Measurements from ENCODE around the gene GPATCH1. TPM values are rescaled to one million over a fixed set of nuclear protein-coding genes. Genes with fewer than 3 reads are reported as not detected.

The GPATCH1 gene, protein sequence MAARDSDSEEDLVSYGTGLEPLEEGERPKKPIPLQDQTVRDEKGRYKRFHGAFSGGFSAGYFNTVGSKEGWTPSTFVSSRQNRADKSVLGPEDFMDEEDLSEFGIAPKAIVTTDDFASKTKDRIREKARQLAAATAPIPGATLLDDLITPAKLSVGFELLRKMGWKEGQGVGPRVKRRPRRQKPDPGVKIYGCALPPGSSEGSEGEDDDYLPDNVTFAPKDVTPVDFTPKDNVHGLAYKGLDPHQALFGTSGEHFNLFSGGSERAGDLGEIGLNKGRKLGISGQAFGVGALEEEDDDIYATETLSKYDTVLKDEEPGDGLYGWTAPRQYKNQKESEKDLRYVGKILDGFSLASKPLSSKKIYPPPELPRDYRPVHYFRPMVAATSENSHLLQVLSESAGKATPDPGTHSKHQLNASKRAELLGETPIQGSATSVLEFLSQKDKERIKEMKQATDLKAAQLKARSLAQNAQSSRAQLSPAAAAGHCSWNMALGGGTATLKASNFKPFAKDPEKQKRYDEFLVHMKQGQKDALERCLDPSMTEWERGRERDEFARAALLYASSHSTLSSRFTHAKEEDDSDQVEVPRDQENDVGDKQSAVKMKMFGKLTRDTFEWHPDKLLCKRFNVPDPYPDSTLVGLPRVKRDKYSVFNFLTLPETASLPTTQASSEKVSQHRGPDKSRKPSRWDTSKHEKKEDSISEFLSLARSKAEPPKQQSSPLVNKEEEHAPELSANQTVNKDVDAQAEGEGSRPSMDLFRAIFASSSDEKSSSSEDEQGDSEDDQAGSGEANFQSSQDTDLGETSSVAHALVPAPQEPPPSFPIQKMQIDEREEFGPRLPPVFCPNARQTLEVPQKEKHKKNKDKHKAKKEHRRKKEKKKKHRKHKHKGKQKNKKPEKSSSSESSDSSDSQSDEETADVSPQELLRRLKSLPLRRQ
- total RNA-seq (2014; rRNA removed; shearing (Covaris generic)) = 5.3 and 8.0 TPM in 2 replicates

GRCh38 chr19:33080761-33081681 lies at the start of gene GPATCH1:
Gene GPATCH1, plus strand, starts transcription at chr19:33081181. Its CDS starts 13 bp downstream, at chr19:33081194.

GRCh38 chr19:33064792-33065550 lies 16.0 kb upstream of the GPATCH1 start, which contains the start of gene RHPN2:
Gene RHPN2, minus strand, starts transcription at chr19:33064888. Its CDS starts 36 bp downstream, at chr19:33064852.

GRCh38 chr19:33132021-33132420 lies 51.0 kb downstream of the GPATCH1 start, which contains the start of gene WDR88:
Gene WDR88, plus strand, starts transcription at chr19:33132114. Its CDS starts 56 bp downstream, at chr19:33132170.

Small RNAs within 50 kb of the gene (small RNA-seq; reads per million reads assigned to genes)
- gene AC008521.1 (not detected), gene AC008521.2 (not detected)

Other genes with a start within 250 kb of the GPATCH1 start
- gene SLC7A9, start 211.4 kb upstream of the GPATCH1 start, total RNA-seq (2014; rRNA removed; shearing (Covaris generic)) = not detected in 2 replicates
- gene CEP89, start 109.2 kb upstream of the GPATCH1 start, total RNA-seq (2014; rRNA removed; shearing (Covaris generic)) = 12.4 and 12.8 TPM in 2 replicates
- 5.0 and 5.7 TPM in 2 replicates for gene FAAP24, start 108.9 kb upstream of the GPATCH1 start, total RNA-seq (2014; rRNA removed; shearing (Covaris generic))
- 13.7 and 14.8 TPM in 2 replicates for gene RHPN2, start 16.3 kb upstream of the GPATCH1 start, total RNA-seq (2014; rRNA removed; shearing (Covaris generic))
- not detected in 2 replicates for gene WDR88, start 50.9 kb downstream of the GPATCH1 start, total RNA-seq (2014; rRNA removed; shearing (Covaris generic))
- gene LRP3, start 113.1 kb downstream of the GPATCH1 start, total RNA-seq (2014; rRNA removed; shearing (Covaris generic)) = 2.6 TPM in 2 replicates
- gene SLC7A10, start 144.7 kb downstream of the GPATCH1 start, total RNA-seq (2014; rRNA removed; shearing (Covaris generic)) = not detected in 2 replicates
- gene CEBPA, start 221.4 kb downstream of the GPATCH1 start, total RNA-seq (2014; rRNA removed; shearing (Covaris generic)) = 1.1 and 1.9 TPM in 2 replicates